Memory B cell (primary cell): ENCODE data around the gene CRTC3.
"Not testable (repeated sequence)": the region's sequence is repeated elsewhere in the genome, so short reads cannot be mapped to it uniquely, and the experiment has no call there.

ENCODE experiments used
- ATAC-seq: fragments of 150-1000 bp; cut with Tn5 transposase; 2 replicates; pipeline ENCODE4 v1.10.0; 2021; ENCODE audit warnings: low read depth, mild to moderate bottlenecking, moderate library complexity
- DNase-seq, 2 donors: peaks; one replicate each; pipeline ENCODE4 v3.0.0; 2022; ENCODE audit warnings: low spot score in 2 of 2
- H3K27ac Mint-ChIP-seq: one replicate; pipeline ENCODE4 v1.8.0; 2022; ENCODE audit warnings: mild to moderate bottlenecking, moderate library complexity, mixed read lengths
- H3K27me3 Mint-ChIP-seq: one replicate; pipeline ENCODE4 v1.8.0; 2022; ENCODE audit warnings: mixed read lengths
- H3K36me3 Mint-ChIP-seq: one replicate; pipeline ENCODE4 v1.8.0; 2022; ENCODE audit warnings: mild to moderate bottlenecking, mixed read lengths
- H3K4me1 Mint-ChIP-seq: one replicate; pipeline ENCODE4 v1.8.0; 2022; ENCODE audit warnings: mixed read lengths
- H3K4me3 Mint-ChIP-seq: one replicate; pipeline ENCODE4 v1.8.0; 2022; ENCODE audit warnings: mild to moderate bottlenecking, moderate library complexity, mixed read lengths
- H3K9me3 Mint-ChIP-seq: one replicate; pipeline ENCODE4 v1.8.0; 2022; ENCODE audit warnings: mixed read lengths

The CRTC3 gene

GRCh38 chr15:90689326-90689961, 159.7 kb downstream of the CRTC3 start:
- H3K36me3 Mint-ChIP-seq, H3K4me1 Mint-ChIP-seq, DNase-seq, ATAC-seq, H3K27me3 Mint-ChIP-seq, H3K27ac Mint-ChIP-seq, H3K9me3 Mint-ChIP-seq, H3K4me3 Mint-ChIP-seq: not testable (repeated sequence)

GRCh38 chr15:90690585-90690984, 160.9 kb downstream of the CRTC3 start:
- DNase-seq = no peak
- Mint-ChIP-seq H3K4me1 (peaks cover 6% of the 10 kb centered on the region), H3K27me3 (no peaks in the 10 kb centered on the region), H3K36me3 (no peaks in the 10 kb centered on the region), H3K9me3 (peaks cover 3% of the 10 kb centered on the region), H3K4me3 (no peak overlapping the region), H3K27ac (no peak overlapping the region)
- ATAC-seq = no peak

GRCh38 chr15:90691369-90691768, 161.6 kb downstream of the CRTC3 start:
- H3K9me3 Mint-ChIP-seq = peaks cover 3% of the 10 kb centered on the region
- H3K27ac Mint-ChIP-seq = no peak overlapping the region
- DNase-seq (no peak), ATAC-seq (no peak)
- H3K27me3 Mint-ChIP-seq = no peaks in the 10 kb centered on the region
- peaks cover 4% of the 10 kb centered on the region for H3K4me1 Mint-ChIP-seq
- H3K36me3 Mint-ChIP-seq = no peaks in the 10 kb centered on the region
- H3K4me3 Mint-ChIP-seq = no peak overlapping the region

GRCh38 chr15:90691982-90692773, 162.5 kb downstream of the CRTC3 start:
- DNase-seq = no peak
- Mint-ChIP-seq H3K36me3 (no peaks in the 10 kb centered on the region), H3K9me3 (peaks cover 3% of the 10 kb centered on the region), H3K27me3 (no peaks in the 10 kb centered on the region), H3K4me3 (no peak overlapping the region), H3K4me1 (no peaks in the 10 kb centered on the region), H3K27ac (no peak overlapping the region)
- no peak for ATAC-seq
